Suprapubic skin (tissue), 4 donors: ENCODE data around the gene GALNT2.

Experiments
- CTCF ChIP-seq, 2 donors: fragments of 200-600 bp in 1 of 2; fragments of 450-650 bp in 1 of 2; sonication (generic) in 1 of 2; IDR thresholded peaks; one replicate each; pipeline ENCODE4 v1.5.1; 2016 to 2019; ENCODE audit warnings: antibody characterized with exemption in 2 of 2, mild to moderate bottlenecking in 1 of 2, moderate library complexity in 1 of 2
- EP300 ChIP-seq: sonication (generic); formaldehyde crosslinking; IDR thresholded peaks from one replicate; pipeline ENCODE4 v1.6.1; 2017; ENCODE audit warnings: antibody characterized with exemption
- POLR2A ChIP-seq, 2 donors: fragments of 450-650 bp; IDR thresholded peaks; one replicate each; pipeline ENCODE4 v1.6.1; 2017; ENCODE audit warnings: antibody characterized with exemption in 2 of 2, mild to moderate bottlenecking in 2 of 2, moderate library complexity in 2 of 2
- POLR2AphosphoS5 ChIP-seq, 3 donors: sonication (generic); formaldehyde crosslinking; IDR thresholded peaks; one replicate each; pipeline ENCODE4 v1.6.1; 2017; ENCODE audit warnings: antibody characterized with exemption in 3 of 3

- TF ChIP-seq CTCF (IDR thresholded peaks at IDR 0.05) (no peak), POLR2A (IDR thresholded peaks at IDR 0.05) (no peak), EP300 (no peak), POLR2AphosphoS5 (IDR thresholded peaks at IDR 0.05) (no peak)
These were observed 70.3 kb downstream of the GALNT2 start for GRCh38 chr1:230137337-230137815.
